OCI-M1 (cell line): ENCODE data around the gene RIGI.
A peak's percentile ranks its signal among the peaks of the same experiment; 100 is the strongest.
"Not testable (repeated sequence)": the region's sequence is repeated elsewhere in the genome, so short reads cannot be mapped to it uniquely, and the experiment has no call there.

Source experiments
- DNase-seq: peaks from one replicate; lab custom pipeline; 2025; lab: John Stamatoyannopoulos, UW

RIGI gene

DNA sequence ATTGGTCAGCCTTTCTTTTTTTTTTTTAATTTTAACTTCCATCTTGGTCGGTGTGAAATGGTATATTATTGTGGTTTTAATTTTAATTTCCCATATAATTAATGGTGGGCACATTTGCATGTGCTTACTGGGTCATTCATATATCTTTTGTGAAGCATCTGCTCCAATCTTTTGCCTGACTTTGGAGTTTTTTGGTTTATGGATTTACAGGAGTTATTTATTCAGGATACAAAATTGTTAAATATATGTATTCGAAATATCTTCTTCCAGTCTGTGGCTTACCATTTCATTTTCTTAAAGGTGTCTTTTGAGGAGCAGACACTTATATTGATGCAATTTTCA is 682 bp upstream of the RIGI start:
- DNase-seq: no peak

DNA sequence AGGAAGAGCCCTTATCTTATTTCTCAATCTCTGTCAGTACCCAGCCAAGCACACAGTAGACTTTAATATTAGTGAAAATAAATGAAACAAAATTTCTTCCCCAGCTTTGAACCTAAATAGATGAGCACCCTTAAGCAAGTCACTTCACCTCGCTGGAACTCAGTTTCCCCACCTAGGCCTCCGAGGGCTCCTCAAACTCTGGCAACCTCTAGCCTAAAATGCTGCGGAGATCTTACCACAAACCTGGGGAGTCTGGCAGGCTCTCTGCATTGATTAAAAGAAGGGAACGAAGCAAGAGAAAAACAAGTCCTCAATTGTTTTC is 326 bp downstream of the RIGI start:
- DNase-seq: no peak

DNA sequence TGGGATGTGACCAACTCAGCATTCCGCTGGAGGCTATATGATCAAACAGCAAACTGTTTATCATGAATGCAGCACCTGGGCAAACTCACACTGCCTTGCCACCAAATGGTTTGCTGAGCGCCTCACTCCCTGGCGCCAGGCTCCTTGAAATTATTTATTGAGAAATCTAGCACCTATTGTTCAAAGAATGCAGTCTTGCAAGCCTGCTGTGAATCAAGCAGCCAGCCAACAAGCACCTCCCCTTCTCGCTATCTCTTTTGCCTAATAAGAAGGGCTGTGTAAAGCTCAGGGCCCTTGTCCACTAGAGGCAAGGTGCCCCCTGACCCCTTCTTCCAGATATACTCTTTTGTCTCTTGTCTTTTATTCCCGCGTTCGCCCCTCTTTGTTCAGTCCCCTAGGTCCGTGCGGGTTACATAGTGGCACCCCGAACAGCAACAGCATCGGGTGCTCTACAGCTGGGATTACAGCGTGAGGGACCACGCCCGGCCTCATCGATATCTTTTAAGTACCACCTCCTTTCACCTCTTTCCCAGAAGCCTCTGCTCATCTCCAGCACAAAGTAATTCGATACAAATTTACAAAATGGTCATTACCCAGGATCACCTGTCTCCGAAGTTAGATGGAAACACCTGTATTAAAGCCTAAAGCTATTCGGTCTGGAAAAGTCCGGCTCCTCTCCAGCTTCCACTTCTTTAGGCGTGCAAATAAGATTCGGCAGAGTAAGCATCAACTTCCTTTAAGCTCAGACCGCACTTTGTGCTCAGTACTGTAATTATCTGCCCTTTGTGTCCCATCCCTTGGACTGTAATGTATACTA is 896 bp downstream of the RIGI start:
- DNase-seq: peak; percentile 67

DNA sequence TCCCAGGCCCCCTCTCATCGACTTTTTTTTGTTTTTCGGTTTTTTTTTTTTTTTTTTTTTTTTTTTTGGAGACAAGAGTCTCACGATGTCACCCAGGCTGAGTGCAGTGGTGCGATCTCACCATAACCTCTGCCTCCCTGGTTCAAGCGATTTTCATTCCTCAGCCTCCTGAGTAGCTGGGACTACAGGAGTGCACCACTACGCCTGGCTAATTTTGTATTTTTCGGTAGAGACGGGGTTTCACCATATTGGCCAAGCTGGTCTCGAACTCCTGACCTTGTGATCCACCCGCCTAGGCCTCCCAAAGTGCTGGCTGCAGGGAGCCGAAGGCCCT is 1.5 kb downstream of the RIGI start:
- DNase-seq: not testable (repeated sequence)

DNA sequence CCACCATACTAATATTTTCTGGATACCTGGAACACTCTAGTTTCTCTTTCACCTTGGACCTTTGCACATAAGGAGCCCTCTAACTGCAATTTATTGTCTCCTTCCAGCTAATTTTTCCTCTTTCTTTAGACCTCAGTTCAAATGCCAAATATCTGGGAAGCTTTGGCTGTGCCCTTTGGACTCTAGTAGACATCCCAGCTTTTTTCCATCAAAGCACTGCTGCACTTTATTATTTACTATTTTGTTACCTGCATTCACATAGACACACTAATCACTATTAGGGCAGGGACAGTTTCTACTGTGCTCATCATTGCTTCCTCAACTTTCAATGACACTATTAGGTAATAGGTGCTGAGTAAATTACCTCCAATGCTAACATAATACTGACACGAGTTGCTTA is 2.1 kb downstream of the RIGI start:
- no peak for DNase-seq

DNA sequence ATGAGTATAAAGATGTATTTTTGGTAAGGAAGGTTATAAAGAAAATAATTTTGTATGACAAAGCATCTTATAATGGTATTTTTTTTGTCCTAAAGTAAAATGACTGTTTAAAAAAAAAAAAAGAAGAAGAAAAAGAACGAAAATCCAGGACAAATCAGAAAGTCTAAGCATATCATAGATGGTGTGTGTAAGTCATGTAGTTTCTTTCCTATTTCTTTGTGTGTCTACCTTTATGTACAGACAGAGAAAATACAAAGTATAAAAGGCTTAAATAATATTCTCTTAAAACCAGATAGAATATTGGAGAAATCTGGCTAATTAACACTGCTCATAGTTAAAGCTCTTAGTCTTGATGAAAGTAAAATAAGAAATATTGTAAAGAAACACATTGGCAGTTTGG is 7.7 kb downstream of the RIGI start:
- no peak for DNase-seq

DNA sequence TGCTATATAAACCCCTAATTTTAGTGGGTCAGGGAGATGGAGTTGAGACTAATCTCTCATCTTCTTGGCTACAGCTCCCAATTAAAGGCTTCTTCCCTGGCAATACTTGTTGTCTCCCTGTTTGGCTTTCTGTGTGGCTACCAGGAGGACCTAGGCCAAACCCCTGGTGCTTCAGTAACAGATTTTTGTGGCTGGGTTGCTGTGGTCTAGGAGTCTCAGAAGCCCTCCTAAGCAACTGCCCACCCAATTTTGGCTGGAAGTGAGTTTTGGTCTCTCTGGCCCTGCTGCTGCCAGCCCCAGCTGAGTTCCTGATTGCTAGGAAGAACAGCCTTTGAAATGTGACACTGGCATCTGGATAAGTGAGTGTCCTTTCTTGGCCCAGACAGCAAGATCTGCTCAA is 9.8 kb downstream of the RIGI start:
- DNase-seq: no peak

DNA sequence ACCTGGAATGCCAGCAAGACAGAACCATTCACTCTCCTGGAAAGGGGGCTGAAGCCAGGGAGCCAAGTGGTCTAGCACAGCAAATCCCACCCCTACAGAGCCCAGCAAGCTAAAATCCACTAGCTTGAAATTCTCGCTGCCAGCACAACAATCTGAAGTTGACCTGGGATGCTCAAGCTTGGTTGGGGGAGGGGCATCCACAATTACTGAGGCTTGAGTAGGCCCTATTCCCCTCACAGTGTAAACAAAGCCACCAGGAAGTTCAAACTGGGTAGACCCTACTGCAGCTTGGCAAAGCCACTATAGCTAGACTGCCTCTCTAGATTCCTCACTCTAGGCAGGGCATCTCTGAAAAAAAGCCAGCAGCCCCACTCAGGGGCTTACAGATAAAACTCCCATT is 17.3 kb downstream of the RIGI start:
- DNase-seq: no peak

DNA sequence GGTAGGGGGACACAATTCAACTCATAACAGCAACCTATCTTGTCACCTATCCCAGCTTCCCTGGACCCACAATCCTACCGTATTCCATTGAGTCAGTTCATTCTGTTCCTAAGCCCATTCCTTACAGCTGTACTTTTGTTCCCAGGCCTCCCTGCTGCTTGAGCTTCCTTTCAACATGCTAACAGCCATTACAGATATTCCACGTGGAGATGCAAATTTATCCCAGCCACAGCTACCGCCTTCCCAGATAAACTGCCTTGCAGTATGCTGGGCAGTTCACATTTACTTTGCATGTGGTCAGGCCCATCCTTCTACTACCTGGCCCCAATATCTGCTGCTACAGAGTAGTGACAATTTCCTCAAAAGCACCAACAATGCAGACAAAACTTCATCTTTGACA is 23.0 kb downstream of the RIGI start:
- DNase-seq: no peak

DNA sequence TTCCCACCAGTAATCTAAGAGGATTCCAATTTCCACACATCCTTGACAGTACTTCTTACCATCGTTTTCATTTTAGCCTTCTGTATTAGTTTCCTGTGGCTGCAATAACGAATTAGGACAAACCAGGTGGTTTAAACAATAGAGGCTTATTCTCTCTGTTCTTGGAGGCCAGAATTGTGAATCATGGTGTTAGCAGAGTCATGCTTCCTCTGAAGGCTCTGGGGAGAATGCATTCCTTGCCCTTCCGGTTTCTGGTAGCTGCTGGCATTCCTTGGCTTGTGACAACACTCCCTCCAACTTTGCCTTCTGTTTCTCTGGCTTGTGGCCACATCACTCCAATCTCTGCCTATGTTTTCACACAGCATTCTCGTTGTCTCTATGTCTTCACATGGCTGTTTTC is 23.5 kb downstream of the RIGI start:
- DNase-seq: no peak

DNA sequence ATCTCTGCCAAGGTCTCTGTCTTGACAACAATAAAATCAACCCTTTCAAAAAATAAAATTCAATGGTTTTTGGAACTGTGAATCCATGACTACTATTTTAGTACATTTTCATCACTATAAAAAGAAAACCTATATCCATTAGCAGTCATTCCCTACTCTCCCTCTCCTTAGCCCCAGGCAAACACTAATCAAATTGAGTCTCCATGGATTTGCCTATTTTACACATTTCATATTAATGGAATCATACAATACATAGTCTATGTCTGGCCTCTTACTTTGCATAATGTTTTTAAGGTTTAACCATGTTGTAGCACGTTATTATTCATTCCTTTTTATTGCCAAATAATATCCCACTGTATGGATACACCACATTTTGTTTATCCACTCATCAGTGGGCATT is 24.1 kb downstream of the RIGI start:
- DNase-seq: no peak

DNA sequence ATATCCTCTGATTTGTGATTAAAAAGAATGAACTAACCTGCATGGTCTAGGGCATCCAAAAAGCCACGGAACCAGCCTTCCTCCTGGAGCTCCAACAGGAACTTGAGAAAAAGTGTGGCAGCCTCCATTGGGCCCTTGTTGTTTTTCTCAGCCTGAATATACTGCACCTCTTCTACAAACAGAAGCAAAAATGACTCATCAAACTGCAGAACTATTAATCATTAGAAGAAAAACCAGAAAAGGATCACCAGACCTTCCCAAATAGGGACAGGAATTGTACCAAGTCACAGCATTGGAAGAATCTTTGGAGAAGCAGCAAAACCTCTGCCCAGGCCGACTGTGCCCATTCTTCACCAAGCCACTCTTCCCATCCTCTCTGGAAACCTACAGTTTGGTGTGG is 25.2 kb downstream of the RIGI start:
- DNase-seq: no peak

DNA sequence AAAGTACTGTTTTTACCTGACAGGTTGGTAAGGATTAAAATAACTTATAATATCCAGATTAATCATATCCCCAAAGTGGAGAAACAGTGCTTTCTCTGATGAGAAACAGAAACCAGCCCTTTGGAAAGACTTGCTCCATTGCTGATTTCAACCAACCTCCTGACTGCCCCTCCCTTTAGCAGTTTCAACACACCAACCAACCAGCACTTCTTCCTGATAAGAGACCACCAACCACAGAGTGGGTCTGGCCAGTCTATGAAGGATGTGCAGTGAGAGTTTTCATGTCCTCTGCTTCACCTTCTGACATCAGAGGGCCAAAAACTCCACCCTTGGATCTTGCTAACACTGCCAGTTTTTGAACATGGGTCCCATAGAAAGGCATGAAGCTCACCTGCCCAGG is 28.1 kb downstream of the RIGI start:
- DNase-seq: peak; percentile 51

DNA sequence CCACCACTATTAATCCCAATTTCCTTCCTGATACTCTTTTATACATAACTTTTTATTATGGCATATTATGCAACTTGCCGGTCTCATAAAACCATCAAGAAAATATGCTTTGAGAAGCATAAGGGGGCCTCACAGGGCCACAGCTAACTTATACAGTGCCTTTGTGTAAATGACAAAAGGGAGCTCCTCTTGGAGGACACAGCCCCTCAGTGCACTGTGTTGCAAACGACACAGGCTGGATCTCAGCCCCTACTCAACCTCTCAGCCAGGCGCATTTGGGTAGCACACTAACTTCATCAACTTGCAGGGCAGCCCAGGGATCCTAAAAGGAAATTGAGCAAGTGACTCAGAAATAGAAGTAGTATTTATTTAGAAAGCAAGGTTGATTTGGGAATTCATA is 35.4 kb downstream of the RIGI start:
- DNase-seq: no peak

DNA sequence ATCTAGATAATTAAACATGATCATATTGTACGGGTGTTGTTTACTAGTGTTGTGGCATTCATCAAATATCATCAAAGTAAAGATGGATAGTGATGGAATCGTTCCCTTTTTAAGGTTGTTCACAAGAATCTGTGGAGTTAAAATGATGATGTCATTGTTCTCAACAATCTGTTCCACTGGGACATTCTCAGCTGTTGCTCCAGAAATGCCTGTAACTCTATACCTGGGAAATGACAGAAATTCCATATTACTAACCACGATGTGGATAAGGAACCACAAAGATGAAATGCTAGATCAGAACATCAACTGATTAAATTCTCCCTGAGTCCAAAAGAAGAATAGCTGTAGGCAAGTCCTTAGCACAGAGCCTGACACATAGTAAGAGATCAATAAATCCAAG is 38.0 kb downstream of the RIGI start:
- DNase-seq: no peak

DNA sequence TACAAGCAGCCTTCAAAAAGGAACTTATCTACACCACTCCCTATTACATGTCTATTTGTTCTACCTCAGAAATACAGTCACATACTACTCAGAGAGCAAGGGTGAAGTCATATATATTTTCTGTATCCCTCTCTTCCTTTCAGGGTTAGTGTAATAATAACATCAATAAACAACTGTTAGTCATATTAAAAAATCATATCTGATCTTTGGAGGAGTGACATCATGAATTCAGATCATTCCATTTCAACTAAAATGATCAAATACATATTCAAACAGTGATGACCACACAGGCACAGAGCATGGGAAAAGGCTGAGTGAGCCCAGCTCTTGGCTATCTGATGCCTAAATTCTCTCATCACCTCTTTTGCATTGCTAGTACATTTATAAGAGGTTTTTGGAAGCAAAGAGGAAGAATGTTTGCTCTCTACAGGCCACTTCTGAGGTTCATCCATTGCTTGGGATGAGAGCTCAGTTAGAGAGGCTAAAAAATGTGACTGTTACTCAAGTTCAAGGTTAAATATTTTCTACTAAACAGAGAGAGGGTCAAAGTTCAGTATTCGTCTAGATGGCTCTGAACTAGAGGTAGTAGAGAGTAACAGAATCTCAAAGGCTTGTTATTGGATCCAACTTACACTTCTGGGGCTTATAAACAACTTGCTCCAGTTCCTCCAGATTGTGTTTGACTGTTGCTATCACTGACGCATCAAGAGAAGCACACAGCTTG is 39.0 kb downstream of the RIGI start:
- no peak for DNase-seq

DNA sequence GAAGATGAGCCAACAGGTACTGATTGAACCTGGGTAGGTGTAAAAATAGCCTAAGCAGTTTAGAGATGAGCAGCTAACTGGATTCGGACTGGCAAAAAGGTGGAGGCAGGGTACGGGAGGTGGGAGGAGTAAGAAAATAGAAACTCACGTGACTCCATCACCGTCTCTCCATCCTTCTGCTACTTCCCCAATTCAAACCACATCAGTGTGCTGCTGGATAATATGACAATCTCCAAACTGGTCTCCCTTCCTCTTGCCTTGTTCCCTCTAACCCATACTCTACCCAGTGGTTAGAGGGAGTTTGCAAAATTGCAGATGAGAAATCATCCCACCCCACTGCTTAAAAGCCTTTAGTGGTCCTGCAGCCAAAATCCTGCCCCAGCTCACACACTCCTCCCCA is 42.7 kb downstream of the RIGI start:
- DNase-seq: peak; percentile 7
